Osteoblast (primary cell): ENCODE results near the gene NRP2. TPM values are rescaled to one million over a fixed set of nuclear protein-coding genes. Genes with fewer than 3 reads are reported as not detected.

ENCODE experiments used
- DNase-seq: peaks from one replicate; pipeline ENCODE4 v3.0.0; 2011; ENCODE audit warnings: low spot score, mixed read lengths; ENCODE audit not compliant: insufficient read length; ENCODE audit errors: missing footprints
- H2AFZ ChIP-seq: 2 replicates; pipeline ENCODE4 v1.6.0; 2011; ENCODE audit warnings: mild to moderate bottlenecking, low read length
- H3K27ac ChIP-seq: 2 replicates; pipeline ENCODE4 v1.5.1; 2011; ENCODE audit warnings: mild to moderate bottlenecking, low read depth, low read length, moderate library complexity
- H3K27me3 ChIP-seq: 2 replicates; pipeline ENCODE4 v1.6.0; 2012; ENCODE audit warnings: mild to moderate bottlenecking, control low read depth, inconsistent platforms, low read length, moderate library complexity; ENCODE audit not compliant: insufficient read depth
- H3K36me3 ChIP-seq: 2 replicates; pipeline ENCODE4 v1.5.1; 2011; ENCODE audit warnings: mild to moderate bottlenecking, low read length, control low read depth, moderate library complexity; ENCODE audit not compliant: insufficient read depth
- H3K4me1 ChIP-seq: 2 replicates; pipeline ENCODE4 v1.5.1; 2011; ENCODE audit warnings: mild to moderate bottlenecking, low read length, control low read depth, moderate library complexity; ENCODE audit not compliant: insufficient read depth
- H3K4me2 ChIP-seq: 2 replicates; pipeline ENCODE4 v1.6.0; 2011; ENCODE audit warnings: mild to moderate bottlenecking, low read length; ENCODE audit not compliant: insufficient read depth
- H3K4me3 ChIP-seq: fragments of 200-600 bp; sonication (generic); 3 replicates; pipeline ENCODE4 v1.5.1; 2012; ENCODE audit warnings: mild to moderate bottlenecking, low read length, inconsistent platforms; ENCODE audit not compliant: insufficient read depth
- H3K79me2 ChIP-seq: 2 replicates; pipeline ENCODE4 v1.6.0; 2012; ENCODE audit warnings: mild to moderate bottlenecking, low read length, control low read depth, inconsistent platforms; ENCODE audit not compliant: insufficient read depth
- H3K9me3 ChIP-seq: 2 replicates; pipeline ENCODE4 v1.5.1; 2011; ENCODE audit warnings: low read depth, low read length, control low read depth
- H4K20me1 ChIP-seq: 2 replicates; pipeline ENCODE4 v1.6.0; 2012; ENCODE audit warnings: mild to moderate bottlenecking, low read length, control low read depth; ENCODE audit not compliant: insufficient read depth
- CTCF ChIP-seq: IDR thresholded peaks from 2 replicates; pipeline ENCODE4 v1.5.1; 2011; ENCODE audit warnings: mild to moderate bottlenecking, low read depth, low read length, moderate library complexity; ENCODE audit errors: extremely low read depth
- total RNA-seq: library from RNA; depleted of rRNA; stranded (reverse); fragments of >200 nt; gene quantifications from 2 replicates; pipeline ENCODE4 v1.2.3, GENCODE V29; 2012

NRP2 gene
- total RNA-seq, 1 donor, result 183 TPM

DNA sequence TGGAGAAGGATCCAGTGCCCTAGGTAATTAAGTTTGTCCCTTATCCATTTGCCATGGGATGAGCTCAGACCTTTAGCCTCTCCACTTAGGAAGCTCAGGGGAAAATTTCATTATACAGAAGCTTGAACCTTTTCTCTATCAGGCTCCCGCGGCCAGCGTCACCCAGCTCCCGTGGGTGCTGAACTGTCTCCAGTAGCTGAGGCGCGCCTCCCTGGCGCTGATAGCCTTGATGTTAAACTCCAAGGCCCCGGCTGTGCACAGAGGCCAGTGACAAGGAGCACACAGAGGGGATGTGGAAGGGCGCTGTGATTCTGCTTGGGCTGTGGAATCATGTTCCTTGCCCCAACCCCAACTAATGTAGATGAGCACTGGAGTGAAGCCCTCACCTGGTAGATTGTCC is 50.8 kb downstream of the NRP2 start:
- Histone ChIP-seq H3K79me2 (no peaks in the 10 kb centered on the region), H3K27ac (peak overlapping the region; percentile 49), H3K36me3 (peaks cover 60% of the 10 kb centered on the region), H3K4me2 (no peak overlapping the region), H4K20me1 (no peaks in the 10 kb centered on the region), H3K27me3 (no peaks in the 10 kb centered on the region), H2AFZ (no peak overlapping the region), H3K4me3 (no peak overlapping the region), H3K4me1 (peaks cover 56% of the 10 kb centered on the region), H3K9me3 (no peaks in the 10 kb centered on the region)
- no peak for DNase-seq
- no peak for TF ChIP-seq CTCF

GRCh38 chr2:205733648-205734047 is 51.3 kb downstream of the NRP2 start:
- no peak overlapping the region for H3K4me3 ChIP-seq
- no peak overlapping the region for H2AFZ ChIP-seq
- H3K27ac ChIP-seq, result peak overlapping the region; percentile 49
- no peak for DNase-seq
- no peaks in the 10 kb centered on the region for H3K27me3 ChIP-seq
- no peaks in the 10 kb centered on the region for H4K20me1 ChIP-seq
- H3K79me2 ChIP-seq, result no peaks in the 10 kb centered on the region
- no peak overlapping the region for H3K4me2 ChIP-seq
- no peak for TF ChIP-seq CTCF
- peaks cover 60% of the 10 kb centered on the region for H3K36me3 ChIP-seq
- no peaks in the 10 kb centered on the region for H3K9me3 ChIP-seq
- peaks cover 56% of the 10 kb centered on the region for H3K4me1 ChIP-seq

DNA sequence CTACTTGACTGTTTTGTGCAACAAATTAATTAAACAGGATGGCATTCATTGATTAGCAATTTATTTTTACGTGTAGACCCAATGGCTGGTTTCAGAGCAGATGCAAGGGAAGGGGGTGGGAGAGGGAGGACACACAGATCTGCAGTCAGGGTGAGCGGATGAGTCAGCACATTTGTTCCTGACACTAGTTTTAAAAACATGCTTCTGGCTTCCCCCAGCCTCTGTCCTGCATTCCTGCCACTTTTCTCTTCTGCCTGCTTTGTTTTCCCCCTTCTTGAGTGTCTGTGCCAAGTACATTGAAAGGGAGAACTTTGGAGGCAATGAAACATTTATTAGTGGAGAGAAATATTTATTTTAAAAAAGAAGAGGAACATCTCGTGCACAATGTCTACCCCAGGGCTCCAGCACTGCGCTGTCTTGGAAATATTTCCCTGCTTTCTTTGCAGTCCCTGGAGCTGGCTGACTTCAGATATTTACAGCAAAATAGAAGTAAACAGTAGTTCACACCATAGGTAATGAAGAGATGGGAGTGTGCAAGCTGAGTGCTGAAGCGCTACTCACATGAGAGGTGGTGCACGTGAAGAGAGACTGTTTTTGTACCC is 52.2 kb downstream of the NRP2 start:
- Histone ChIP-seq H3K4me2 (no peak overlapping the region), H3K27me3 (no peaks in the 10 kb centered on the region), H3K4me3 (no peak overlapping the region), H3K27ac (peak overlapping the region; percentile 38), H3K9me3 (no peaks in the 10 kb centered on the region), H3K36me3 (peaks cover 60% of the 10 kb centered on the region), H3K79me2 (no peaks in the 10 kb centered on the region), H2AFZ (no peak overlapping the region), H4K20me1 (no peaks in the 10 kb centered on the region), H3K4me1 (peaks cover 52% of the 10 kb centered on the region)
- peak; percentile 88 for DNase-seq
- TF ChIP-seq CTCF, result no peak

DNA sequence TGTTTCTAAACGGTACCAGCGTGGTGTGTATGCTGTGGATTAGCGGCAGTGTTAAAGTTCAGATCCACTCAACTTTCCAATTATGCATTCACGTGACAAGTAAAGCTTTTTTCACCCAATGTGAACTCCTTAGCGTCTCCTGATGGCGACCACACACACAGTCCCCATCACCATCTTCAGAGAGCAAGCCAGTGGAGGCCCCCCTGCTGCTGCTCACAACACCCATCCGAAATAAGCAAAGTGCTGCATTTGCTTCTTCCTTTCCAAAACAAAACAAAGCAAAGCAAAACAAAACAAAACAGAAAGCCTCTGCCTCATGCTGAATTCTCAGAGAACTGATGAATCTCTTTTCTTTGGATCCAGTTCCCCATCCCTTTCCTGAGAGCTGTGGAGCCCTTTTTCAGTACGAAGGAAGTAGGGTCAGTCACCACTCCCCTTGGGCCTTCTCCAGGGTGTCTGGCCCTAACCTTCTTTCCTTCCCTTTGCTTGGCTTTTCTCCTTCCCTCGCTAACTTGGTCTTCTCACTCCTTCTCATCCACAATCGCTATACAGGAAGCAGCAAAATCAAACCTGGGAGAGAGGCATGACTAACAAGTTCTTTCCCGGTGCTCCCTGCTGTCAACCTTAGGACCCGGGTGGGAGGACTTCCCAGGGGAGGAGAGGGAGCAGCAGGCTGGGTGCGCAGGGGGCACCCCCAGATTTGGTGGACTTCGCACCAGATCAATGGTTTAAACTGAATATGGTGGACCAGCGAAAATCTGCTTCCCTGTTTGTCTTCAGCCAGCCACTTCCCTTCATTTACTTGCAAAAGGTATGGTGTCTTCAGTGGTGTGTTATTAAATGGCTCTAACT is 56.0 kb downstream of the NRP2 start:
- peaks cover 17% of the 10 kb centered on the region for H3K4me1 ChIP-seq
- no peak for TF ChIP-seq CTCF
- no peak overlapping the region for H3K4me3 ChIP-seq
- H3K79me2 ChIP-seq, result no peaks in the 10 kb centered on the region
- H2AFZ ChIP-seq, result no peak overlapping the region
- H3K9me3 ChIP-seq, result no peaks in the 10 kb centered on the region
- H3K36me3 ChIP-seq, result peaks cover 77% of the 10 kb centered on the region
- H3K4me2 ChIP-seq, result no peak overlapping the region
- no peak overlapping the region for H3K27ac ChIP-seq
- H4K20me1 ChIP-seq, result no peaks in the 10 kb centered on the region
- no peak for DNase-seq
- H3K27me3 ChIP-seq, result no peaks in the 10 kb centered on the region
